ENCODE data around the gene OR4L1.
"Not testable (repeated sequence)": the region's sequence is repeated elsewhere in the genome, so short reads cannot be mapped to it uniquely, and the experiment has no call there.

The OR4L1 gene

DNA sequence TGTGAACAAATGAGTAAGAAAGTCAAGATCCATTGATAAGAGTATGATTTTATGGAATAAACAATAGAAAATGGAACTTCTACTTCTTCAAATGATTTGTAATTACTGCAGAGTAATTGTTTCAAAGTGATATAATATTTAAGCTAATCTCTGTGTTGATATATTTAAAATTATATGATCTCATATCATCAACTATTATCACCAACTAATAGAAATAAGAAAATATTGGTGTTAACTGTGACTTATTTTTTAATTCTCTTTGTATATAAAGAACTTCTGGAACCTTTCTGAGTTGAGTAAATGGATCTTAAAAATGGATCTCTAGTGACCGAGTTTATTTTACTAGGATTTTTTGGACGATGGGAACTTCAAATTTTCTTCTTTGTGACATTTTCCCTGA is at the start of gene OR4L1:
Gene OR4L1, plus strand, starts transcription at position 301 of the 400 bp plus-strand sequence. Its CDS starts 0 bp downstream, at position 301.
- intact Hi-C loops (cut with DNase I), result no loop called here
- no peak for DNase-seq

- intact Hi-C loops (cut with DNase I), result no loop called here
Observed at GRCh38 chr14:20019257-20019865, 40.5 kb upstream of the OR4L1 start, which contains the start of gene OR4K14. Gene OR4K14, minus strand, starts transcription at chr14:20019307. Its CDS starts 4,114 bp downstream, at chr14:20015193.

DNA sequence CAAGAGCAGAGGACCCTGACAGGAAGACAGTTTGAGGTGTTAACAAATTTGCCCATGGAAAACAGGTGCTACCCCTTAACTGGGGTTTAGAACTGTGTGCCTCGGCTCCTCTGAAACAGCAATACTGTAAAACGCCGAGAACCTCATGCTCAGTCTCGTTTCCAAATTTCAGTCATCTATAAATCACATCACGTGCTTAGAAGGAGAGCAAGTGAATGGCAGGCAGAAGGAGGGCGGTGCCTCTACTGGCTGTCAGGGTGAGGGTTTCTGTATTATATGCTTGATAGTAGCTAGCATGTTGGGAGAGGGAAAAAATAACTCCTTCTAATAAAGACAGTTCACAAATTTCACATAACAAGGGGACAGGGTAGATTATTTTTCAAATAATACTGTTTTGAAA is 28.8 kb upstream of the OR4L1 start:
- DNase-seq, result no peak
- intact Hi-C loops (cut with DNase I), result no loop called here

More at GRCh38 chr14:20019257-20019865, 40.5 kb upstream of the OR4L1 start, which contains the start of gene OR4K14:
- DNase-seq, result no peak

DNA sequence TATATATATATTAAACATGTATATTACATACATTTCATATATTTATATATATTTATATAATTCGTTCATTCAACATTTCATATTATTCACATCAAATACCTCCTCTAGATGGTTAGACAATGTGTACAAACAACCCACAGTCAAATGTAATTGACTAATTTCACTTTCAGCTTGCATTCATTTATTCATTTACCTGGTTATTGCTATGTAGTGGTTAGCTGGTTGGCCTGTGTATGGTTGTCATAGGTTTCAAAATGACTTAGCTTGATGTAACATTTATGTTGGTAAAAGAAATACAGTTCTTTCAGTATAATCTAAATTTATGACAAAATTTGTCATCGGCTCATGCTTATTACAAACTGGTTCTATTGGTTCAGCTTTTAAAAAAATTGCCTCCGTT is 24.4 kb upstream of the OR4L1 start:
- intact Hi-C loops (cut with DNase I), result no loop called here
- no peak for DNase-seq

- intact Hi-C loops (cut with DNase I), result no loop called here
Observed at GRCh38 chr14:20035938-20036337, 23.9 kb upstream of the OR4L1 start, which contains the start of gene OR4K13. Gene OR4K13, minus strand, starts transcription at chr14:20036038. Its CDS starts 1,280 bp downstream, at chr14:20034758.

DNA sequence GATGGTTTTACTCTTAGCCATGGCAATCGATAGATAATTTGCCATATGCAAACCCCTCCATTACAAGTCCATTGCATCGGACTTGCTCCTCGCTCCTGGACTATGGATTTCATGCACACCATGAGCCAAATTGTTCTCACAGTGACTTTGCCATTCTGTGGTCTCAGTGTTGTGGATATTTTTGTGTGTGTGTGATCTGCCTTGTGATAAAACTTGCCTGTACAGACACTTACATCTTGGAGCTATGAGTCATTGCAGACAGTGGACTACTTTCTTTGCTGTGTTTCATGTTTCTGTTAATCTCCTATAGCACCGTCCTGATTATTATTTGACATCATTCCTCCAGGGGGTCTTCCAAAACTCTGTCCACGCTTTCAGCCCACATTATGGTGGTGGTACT is 15.6 kb upstream of the OR4L1 start:
- DNase-seq, result no peak
- intact Hi-C loops (cut with DNase I), result no loop called here

More at GRCh38 chr14:20035938-20036337, 23.9 kb upstream of the OR4L1 start, which contains the start of gene OR4K13:
- DNase-seq, result no peak

- intact Hi-C loops (cut with DNase I), result no loop called here
- no peak for DNase-seq
Observed at GRCh38 chr14:20048202-20048601, 11.6 kb upstream of the OR4L1 start.

GRCh38 chr14:20092050-20092449 is 32.2 kb downstream of the OR4L1 start:
- DNase-seq, result no peak
- intact Hi-C loops (cut with DNase I), result no loop called here

GRCh38 chr14:20093442-20093841 is 33.6 kb downstream of the OR4L1 start:
- DNase-seq, result no peak
- intact Hi-C loops (cut with DNase I), result no loop called here

GRCh38 chr14:20098926-20099770 is 39.3 kb downstream of the OR4L1 start:
- intact Hi-C loops (cut with DNase I); DNase-seq: not testable (repeated sequence)

- DNase-seq, result no peak
- intact Hi-C loops (cut with DNase I), result no loop called here
Observed at GRCh38 chr14:20110438-20110837, 50.6 kb downstream of the OR4L1 start, which contains the start of gene OR4K17. Gene OR4K17, plus strand, starts transcription at chr14:20110739. Its CDS starts 6,761 bp downstream, at chr14:20117500.
